ENCODE data around the gene NCKAP5.
A peak's percentile ranks its signal among the peaks of the same experiment; 100 is the strongest.
"Not testable (repeated sequence)": the region's sequence is repeated elsewhere in the genome, so short reads cannot be mapped to it uniquely, and the experiment has no call there.

Gene NCKAP5

DNA sequence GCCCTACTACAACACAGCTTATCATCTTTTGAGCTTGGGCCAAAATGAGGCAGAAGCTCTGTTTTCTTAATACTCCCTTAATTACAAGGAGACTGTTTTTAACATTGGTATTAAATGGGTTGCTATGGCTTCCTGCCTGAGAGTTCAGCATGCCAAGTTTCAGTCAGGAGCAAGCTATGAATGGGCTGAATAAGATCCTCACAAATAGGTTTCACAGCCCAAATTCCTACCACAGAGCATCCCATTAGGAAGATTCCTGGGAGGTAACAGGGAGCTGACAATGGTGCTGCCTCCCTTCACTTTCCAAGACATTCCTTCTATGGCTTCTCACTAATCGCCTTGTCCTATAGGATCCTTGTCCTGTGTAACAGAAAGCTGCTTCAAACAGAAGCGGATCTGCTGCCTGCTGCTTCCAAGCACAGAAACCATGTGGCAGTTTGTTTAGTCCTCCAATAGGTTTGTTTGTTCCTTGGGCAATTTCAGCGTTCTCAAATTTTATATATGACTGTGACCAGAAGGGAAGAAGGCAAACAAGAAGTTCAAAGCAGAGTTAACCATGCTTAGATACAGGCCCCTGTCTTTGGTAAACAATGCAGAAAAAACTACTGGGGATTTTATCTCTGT, 70.9 kb downstream of the NCKAP5 start:
- no peak for DNase-seq (ENCODE audit: low spot score)

- DNase-seq (ENCODE audit: low spot score), result no peak
These were observed 71.6 kb downstream of the NCKAP5 start for GRCh38 chr2:133496501-133497269.

DNA sequence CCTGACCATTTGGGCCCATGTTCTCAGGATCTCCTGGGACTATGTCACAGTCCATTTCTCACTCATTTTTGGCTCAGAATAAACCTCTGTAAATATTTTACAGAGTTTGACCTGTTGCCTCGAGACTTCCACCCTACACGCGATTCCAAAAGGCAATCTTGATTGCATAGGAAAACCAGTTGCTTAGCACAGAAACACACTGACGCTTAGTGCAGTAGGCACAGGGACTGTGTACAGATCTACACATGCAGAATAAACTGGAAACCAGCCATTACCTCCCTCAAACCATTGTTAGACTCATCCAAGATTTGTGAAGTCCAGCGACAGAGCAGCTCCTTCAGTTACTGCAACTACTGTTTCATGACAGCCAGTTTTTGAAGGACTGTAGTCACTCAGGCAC, 73.0 kb downstream of the NCKAP5 start:
- DNase-seq (ENCODE audit: low spot score), result no peak

DNA sequence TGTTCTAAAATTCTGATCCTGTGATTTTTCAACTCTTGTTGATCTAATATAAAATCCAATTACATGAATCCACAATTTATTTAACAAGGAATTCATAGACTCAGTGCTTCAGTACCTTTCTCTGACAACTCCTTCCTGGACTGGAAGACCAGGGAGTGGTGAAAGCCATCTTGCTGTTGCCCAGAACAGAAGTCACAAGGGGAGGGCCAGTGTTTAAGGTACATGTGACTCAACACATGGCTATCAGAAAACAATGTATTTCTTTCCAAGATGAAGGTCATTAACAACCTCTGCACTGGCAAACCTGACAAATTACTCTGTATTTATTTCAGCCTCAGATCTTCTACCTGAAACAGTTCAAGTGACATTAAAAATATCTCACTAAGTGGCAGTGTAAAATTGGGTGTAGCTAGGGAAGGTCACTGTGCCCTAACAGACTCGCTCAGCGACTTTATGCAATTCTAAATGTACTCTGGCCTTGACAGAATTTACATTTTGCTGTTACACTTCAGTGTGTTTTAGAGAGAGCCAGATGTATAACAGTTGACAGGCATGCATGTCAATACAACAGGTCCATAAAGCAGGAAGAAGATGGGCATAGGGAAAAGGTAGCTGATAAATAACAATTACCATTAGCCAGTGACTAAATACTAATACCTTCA, 75.4 kb downstream of the NCKAP5 start:
- no peak for DNase-seq (ENCODE audit: low spot score)

GRCh38 chr2:133490411-133490980, 77.8 kb downstream of the NCKAP5 start:
- no peak for DNase-seq (ENCODE audit: low spot score)

GRCh38 chr2:133489641-133490410, 78.4 kb downstream of the NCKAP5 start:
- no peak for DNase-seq (ENCODE audit: low spot score)

- no peak for DNase-seq (ENCODE audit: low spot score)
These were observed 79.1 kb downstream of the NCKAP5 start for GRCh38 chr2:133489146-133489545.

DNA sequence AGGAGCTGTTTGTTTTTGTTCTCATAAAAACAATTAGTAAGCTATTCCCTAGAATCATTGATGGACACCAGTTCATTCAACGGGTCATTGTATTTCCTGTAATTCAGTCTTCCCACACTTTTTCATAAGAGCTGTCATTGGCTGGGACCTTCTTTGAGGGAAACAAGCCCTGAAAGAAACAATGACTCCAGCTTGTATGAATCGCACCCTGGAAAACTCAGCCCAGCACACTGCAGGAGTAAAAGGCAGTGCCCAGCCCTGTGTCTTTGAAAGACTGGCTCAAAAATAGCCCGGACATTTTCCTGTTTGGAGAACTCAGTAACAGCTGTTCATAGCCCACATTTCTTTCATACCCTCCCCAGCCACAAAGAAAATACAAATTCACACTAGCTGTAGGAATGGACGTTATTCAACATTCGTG, 81.5 kb downstream of the NCKAP5 start:
- DNase-seq (ENCODE audit: low spot score), result peak; percentile 13

DNA sequence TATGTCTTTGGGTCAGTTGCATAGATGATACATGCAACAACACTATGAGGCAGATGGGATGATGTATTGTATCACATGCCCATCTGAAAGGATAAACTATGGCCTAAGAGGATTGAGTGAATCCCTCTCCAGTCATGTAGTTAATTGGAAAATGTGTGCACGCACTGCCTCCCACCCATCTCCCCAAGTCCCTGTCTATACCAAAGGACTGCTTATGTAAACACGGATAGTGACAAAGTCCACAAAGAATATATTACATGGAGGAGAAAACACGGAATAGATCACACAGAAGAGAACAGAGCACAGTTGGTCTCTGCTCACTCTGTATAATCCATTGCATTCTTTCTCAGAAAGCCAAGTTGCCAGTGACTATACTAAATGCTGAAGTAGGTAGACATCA, 82.4 kb downstream of the NCKAP5 start:
- DNase-seq (ENCODE audit: low spot score), result no peak

DNA sequence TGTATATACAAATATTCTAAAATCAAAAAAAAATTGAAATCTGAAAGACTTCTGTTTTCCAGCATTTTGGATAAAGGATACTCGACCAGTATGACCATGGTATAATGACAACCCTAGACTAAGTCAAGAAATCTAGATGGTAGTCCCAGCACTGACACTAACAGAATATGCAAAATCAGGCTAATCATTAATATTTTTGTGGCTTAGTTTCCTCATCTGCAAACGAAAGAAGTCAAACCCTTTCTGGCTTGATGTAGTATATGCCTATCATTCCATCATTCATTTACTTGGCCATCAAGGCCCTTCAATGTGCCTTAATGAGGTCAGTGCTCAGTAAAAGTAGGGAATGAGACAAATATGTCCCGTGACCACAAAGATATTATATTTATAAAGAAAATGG, 83.5 kb downstream of the NCKAP5 start:
- DNase-seq (ENCODE audit: low spot score), result no peak

- DNase-seq (ENCODE audit: low spot score), result no peak
These were observed 84.2 kb downstream of the NCKAP5 start for GRCh38 chr2:133484106-133484505.

GRCh38 chr2:133483181-133483580, 85.1 kb downstream of the NCKAP5 start:
- DNase-seq (ENCODE audit: low spot score), result no peak

DNA sequence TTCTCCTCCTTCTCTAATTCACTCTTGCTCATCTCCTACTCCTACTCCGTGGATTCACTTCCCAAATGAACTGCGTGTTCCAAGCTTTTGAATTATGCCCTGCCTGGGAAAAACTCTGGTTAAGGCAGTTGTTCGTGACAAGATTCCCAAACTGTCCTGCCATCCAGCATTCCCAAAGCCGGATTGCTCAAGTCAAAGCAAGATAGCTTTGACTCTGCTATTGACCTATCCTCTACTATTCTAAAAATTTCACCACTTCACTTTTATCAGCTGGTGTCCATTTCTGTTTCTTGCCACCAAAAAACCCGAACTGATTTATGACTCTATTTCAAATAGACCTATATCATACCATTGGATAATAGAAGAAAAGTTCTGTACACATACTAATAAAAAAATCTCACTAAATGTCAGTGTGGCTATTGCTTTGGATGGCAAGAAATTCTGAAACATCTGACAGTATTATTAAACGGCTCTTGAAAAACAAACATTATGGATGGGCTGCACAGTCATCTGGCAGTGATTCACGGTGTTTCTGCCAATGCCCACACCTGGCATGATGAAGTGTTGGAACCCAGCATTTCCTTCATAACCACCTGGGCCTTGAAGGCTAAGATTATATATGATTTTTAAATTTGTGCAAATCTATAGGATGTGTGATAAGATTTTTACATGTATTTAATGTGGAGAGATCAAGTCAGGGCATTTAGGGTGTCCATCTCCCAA, 87.4 kb downstream of the NCKAP5 start:
- no peak for DNase-seq (ENCODE audit: low spot score)

GRCh38 chr2:133477616-133477990, 90.7 kb downstream of the NCKAP5 start:
- no peak for DNase-seq (ENCODE audit: low spot score)

DNA sequence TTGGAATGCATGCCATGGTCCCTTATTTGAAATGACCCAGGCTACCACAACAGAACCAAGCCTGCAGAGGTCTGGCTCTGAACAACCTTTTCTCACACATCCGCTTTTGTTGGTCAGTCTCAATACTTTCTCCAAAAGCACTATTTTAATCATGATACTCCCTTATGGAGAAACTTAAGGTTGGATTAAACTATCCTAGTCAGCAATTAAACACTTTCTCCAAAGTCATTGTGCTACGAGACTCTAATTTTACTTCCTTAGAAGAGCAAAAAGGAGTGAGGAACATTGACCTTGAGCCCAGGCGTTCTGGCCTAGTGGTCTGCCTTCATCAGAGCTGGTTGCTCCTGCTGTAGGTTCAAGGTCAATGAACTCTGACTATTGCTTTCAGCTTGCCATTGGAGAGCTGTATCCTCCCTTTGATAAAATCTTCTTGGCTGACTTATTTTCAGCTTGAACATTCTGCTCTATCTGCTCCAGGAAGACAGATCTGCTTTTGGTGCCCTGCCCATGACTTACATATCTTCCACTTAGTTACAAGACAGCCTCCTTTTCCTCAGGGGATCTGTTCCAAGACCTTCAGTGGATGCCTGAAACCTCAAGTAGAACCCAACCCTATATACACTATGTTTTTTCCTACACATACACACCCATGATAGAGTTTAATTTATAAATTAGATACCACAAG, 91.2 kb downstream of the NCKAP5 start:
- DNase-seq (ENCODE audit: low spot score), result no peak

- DNase-seq (ENCODE audit: low spot score), result no peak
These were observed 92.0 kb downstream of the NCKAP5 start for GRCh38 chr2:133476286-133476685.

DNA sequence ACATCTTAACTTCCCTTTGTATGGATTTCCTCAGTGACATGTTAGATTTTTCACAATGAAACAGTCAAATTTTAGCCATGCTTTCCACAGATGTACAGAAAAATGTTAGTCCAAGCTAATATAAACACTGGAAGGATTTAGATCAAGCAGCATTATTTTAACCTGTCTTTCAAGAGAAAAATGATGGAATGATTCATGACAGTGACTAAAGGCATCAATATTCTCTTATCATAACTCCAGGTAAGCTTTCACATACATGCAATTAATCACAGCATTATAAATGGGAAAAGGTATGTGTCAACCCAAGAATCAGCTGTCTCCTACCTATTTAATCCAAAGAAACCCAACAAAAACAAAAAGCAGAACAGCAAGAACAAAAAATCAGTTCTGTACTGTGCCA, 92.7 kb downstream of the NCKAP5 start:
- DNase-seq (ENCODE audit: low spot score), result no peak

GRCh38 chr2:133470446-133470845, 97.8 kb downstream of the NCKAP5 start:
- not testable (repeated sequence) for DNase-seq (ENCODE audit: low spot score)

GRCh38 chr2:133462811-133463210, 105.5 kb downstream of the NCKAP5 start:
- DNase-seq (ENCODE audit: low spot score), result no peak

GRCh38 chr2:133461484-133461883, 106.8 kb downstream of the NCKAP5 start:
- DNase-seq (ENCODE audit: low spot score), result no peak

DNA sequence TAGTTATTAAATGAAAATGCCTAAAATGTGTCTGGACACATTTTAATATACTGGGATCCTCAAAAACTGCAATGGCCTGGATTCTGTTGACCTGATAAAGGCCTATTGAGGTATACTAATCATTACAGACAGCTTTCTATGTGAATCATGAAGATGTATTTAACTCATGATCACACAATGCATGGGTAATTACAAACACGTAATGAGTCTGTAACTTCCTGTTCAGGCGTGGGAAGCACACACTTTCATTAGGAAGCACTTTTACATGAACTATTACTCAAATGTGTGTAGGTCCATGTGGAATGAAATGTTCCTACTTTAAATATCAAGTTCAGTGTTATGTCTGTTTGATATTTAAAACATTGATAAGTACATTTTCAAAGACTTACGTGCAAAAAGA, 108.7 kb downstream of the NCKAP5 start:
- DNase-seq (ENCODE audit: low spot score), result no peak
